ENCODE results near the gene THOC2. TPM values are rescaled to one million over a fixed set of nuclear protein-coding genes. Genes with fewer than 3 reads are reported as not detected.
A peak's percentile ranks its signal among the peaks of the same experiment; 100 is the strongest.

THOC2 gene
- total RNA-seq, 3 donors from 2014 or later (not counting 1 experiment from before 2014, with no cell fraction given): 86.9 to 114 (median 90.3) TPM

GRCh38 chrX:123626962-123627361 lies 105.9 kb downstream of the THOC2 start:
- no peaks in the 10 kb centered on the region for H3K4me1 Mint-ChIP-seq
- TF ChIP-seq CTCF (IDR thresholded peaks at IDR 0.05): no peak
- no peaks in the 10 kb centered on the region for H3K27me3 Mint-ChIP-seq (ENCODE audit: low read depth in 2 of 2)
- no peaks in the 10 kb centered on the region for H3K27me3 ChIP-seq (ENCODE audit: control insufficient read depth, insufficient read depth, low read length)
- H3K4me3 ChIP-seq (ENCODE audit: low read length): no peak overlapping the region
- intact Hi-C loops (cut with micrococcal nuclease): no loop called here
- H3K27ac Mint-ChIP-seq: peak overlapping the region in 1 of 2 donors; percentile 3
- peaks cover 39% of the 10 kb centered on the region for H3K36me3 ChIP-seq (ENCODE audit: control insufficient read depth, insufficient read depth, low read length)
- H3K27ac ChIP-seq (ENCODE audit: low read length): no peak overlapping the region
- H3K4me3 Mint-ChIP-seq: no peak overlapping the region
- no peak for DNase-seq
- no peaks in the 10 kb centered on the region for H3K36me3 Mint-ChIP-seq
- no peak for ATAC-seq
- no peaks in the 10 kb centered on the region for H3K4me1 ChIP-seq (ENCODE audit: control insufficient read depth, insufficient read depth, low read length)
- H3K9me3 ChIP-seq (ENCODE audit: control insufficient read depth, insufficient read depth, low read length): no peaks in the 10 kb centered on the region
- H3K9me3 Mint-ChIP-seq: no peaks in the 10 kb centered on the region

DNA sequence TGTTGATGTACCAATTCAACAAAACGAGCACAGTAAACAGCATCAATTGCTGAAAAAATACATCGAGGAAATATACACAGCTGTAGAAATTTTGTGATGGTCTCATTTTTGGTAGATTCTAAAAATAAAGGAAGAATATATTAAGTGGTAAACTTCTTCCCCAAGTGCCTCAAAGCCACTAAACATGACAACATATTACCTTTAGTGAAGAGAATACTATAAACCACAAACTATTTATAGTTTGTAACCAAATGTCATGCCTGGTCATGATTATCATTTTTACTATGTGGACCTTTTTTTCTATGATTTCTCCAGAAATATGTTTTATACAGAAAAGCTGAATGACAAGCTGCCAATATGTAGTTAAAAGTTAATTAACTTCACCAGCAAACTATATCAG lies 106.9 kb downstream of the THOC2 start:
- Histone ChIP-seq H3K4me1 (ENCODE audit: control insufficient read depth, insufficient read depth, low read length) (no peaks in the 10 kb centered on the region), H3K4me3 (ENCODE audit: low read length) (no peak overlapping the region), H3K36me3 (ENCODE audit: control insufficient read depth, insufficient read depth, low read length) (peaks cover 37% of the 10 kb centered on the region), H3K27me3 (ENCODE audit: control insufficient read depth, insufficient read depth, low read length) (no peaks in the 10 kb centered on the region), H3K27ac (ENCODE audit: low read length) (no peak overlapping the region), H3K9me3 (ENCODE audit: control insufficient read depth, insufficient read depth, low read length) (no peaks in the 10 kb centered on the region)
- H3K4me1 Mint-ChIP-seq: no peaks in the 10 kb centered on the region
- no peaks in the 10 kb centered on the region for H3K9me3 Mint-ChIP-seq
- TF ChIP-seq CTCF (IDR thresholded peaks at IDR 0.05): no peak
- H3K36me3 Mint-ChIP-seq: no peaks in the 10 kb centered on the region
- ATAC-seq (no peak), DNase-seq (no peak)
- intact Hi-C loops (cut with micrococcal nuclease): no loop called here
- H3K4me3 Mint-ChIP-seq: no peak overlapping the region
- WGBS (ENCODE audit: insufficient coverage): no CpG with 5 or more reads among the region's 2 CpGs
- H3K27ac Mint-ChIP-seq: no peak overlapping the region
- H3K27me3 Mint-ChIP-seq (ENCODE audit: low read depth in 2 of 2): no peaks in the 10 kb centered on the region

GRCh38 chrX:123625477-123625876 lies 107.4 kb downstream of the THOC2 start:
- Mint-ChIP-seq H3K27ac (no peak overlapping the region), H3K27me3 (ENCODE audit: low read depth in 2 of 2) (no peaks in the 10 kb centered on the region), H3K4me1 (no peaks in the 10 kb centered on the region), H3K4me3 (no peak overlapping the region), H3K9me3 (no peaks in the 10 kb centered on the region), H3K36me3 (no peaks in the 10 kb centered on the region)
- Histone ChIP-seq H3K36me3 (ENCODE audit: control insufficient read depth, insufficient read depth, low read length) (peaks cover 37% of the 10 kb centered on the region), H3K4me3 (ENCODE audit: low read length) (no peak overlapping the region), H3K9me3 (ENCODE audit: control insufficient read depth, insufficient read depth, low read length) (no peaks in the 10 kb centered on the region), H3K4me1 (ENCODE audit: control insufficient read depth, insufficient read depth, low read length) (no peaks in the 10 kb centered on the region), H3K27ac (ENCODE audit: low read length) (no peak overlapping the region), H3K27me3 (ENCODE audit: control insufficient read depth, insufficient read depth, low read length) (no peaks in the 10 kb centered on the region)
- no peak for ATAC-seq
- intact Hi-C loops (cut with micrococcal nuclease): no loop called here
- DNase-seq: no peak
- no peak for TF ChIP-seq CTCF (IDR thresholded peaks at IDR 0.05)
- WGBS (ENCODE audit: insufficient coverage): no CpG with 5 or more reads among the region's 1 CpG

- no peak for TF ChIP-seq CTCF (IDR thresholded peaks at IDR 0.05)
- Histone ChIP-seq H3K9me3 (ENCODE audit: control insufficient read depth, insufficient read depth, low read length) (no peaks in the 10 kb centered on the region), H3K4me1 (ENCODE audit: control insufficient read depth, insufficient read depth, low read length) (no peaks in the 10 kb centered on the region), H3K27ac (ENCODE audit: low read length) (no peak overlapping the region), H3K4me3 (ENCODE audit: low read length) (no peak overlapping the region), H3K27me3 (ENCODE audit: control insufficient read depth, insufficient read depth, low read length) (no peaks in the 10 kb centered on the region), H3K36me3 (ENCODE audit: control insufficient read depth, insufficient read depth, low read length) (peaks cover 21% of the 10 kb centered on the region)
- ATAC-seq (no peak), DNase-seq (no peak)
- no CpG with 5 or more reads among the region's 1 CpG for WGBS (ENCODE audit: insufficient coverage)
- H3K4me3 Mint-ChIP-seq: no peak overlapping the region
- no peaks in the 10 kb centered on the region for H3K4me1 Mint-ChIP-seq
- H3K27me3 Mint-ChIP-seq (ENCODE audit: low read depth in 2 of 2): no peaks in the 10 kb centered on the region
- intact Hi-C loops (cut with micrococcal nuclease): no loop called here
- no peaks in the 10 kb centered on the region for H3K36me3 Mint-ChIP-seq
- H3K27ac Mint-ChIP-seq: no peak overlapping the region
- H3K9me3 Mint-ChIP-seq: no peaks in the 10 kb centered on the region
Observed at GRCh38 chrX:123617007-123617406, 115.8 kb downstream of the THOC2 start.
